C4-2B (cell line): ENCODE measurements around the gene ERCC8.

ENCODE experiments used
- CTCF ChIP-seq: fragments of 450-650 bp; conservative IDR thresholded peaks from 2 replicates; pipeline ENCODE4 v1.5.1; 2017; ENCODE audit warnings: mild to moderate bottlenecking
- ZFX ChIP-seq: fragments of 450-650 bp; IDR thresholded peaks from 2 replicates; pipeline ENCODE4 v1.6.1; 2017

GRCh38 chr5:60826653-60827052 lies 118.2 kb downstream of the ERCC8 start:
- TF ChIP-seq CTCF (no peak), ZFX (no peak)
